GM12878 (cell line): ENCODE measurements around the gene TOX2. TPM values are rescaled to one million over a fixed set of nuclear protein-coding genes. Genes with fewer than 3 reads are reported as not detected.

ENCODE experiments used
- ATAC-seq: fragments of 200-7000 bp; cut with Tn5 transposase; 3 replicates; pipeline ENCODE4 v1.9.1; 2020; ENCODE audit warnings: mild to moderate bottlenecking, moderate library complexity
- BruUV-seq: library from RNA; stranded (reverse); fragments of 400-500 nt; replicated peaks from 2 replicates; lab custom pipeline; 2021; lab: Mats Ljungman, UMichigan
- CTCF ChIA-PET: fragments of 300-600 bp; sonication (Branson Sonifier 250); formaldehyde crosslinking; extraction: SDS; loops from one replicate; lab custom pipeline; 2021; ENCODE audit warnings: inconsistent platforms; lab: Yijun Ruan, JAX
- POLR2A ChIA-PET: fragments of 350-600 bp; formaldehyde crosslinking; extraction: SDS; loops from one replicate; lab custom pipeline; 2021; ENCODE audit warnings: inconsistent platforms; lab: Charles Lee
- RAD21 ChIA-PET: fragments of 300-600 bp; sonication (Branson Sonifier 250); formaldehyde crosslinking; loops from one replicate; lab custom pipeline; 2023; ENCODE audit warnings: antibody characterized with exemption; ENCODE audit not compliant: unreplicated experiment; lab: Charles Lee
- SMC1A ChIA-PET: fragments of 300-600 bp; sonication (Branson Sonifier 250); formaldehyde crosslinking; loops from one replicate; lab custom pipeline; 2023; ENCODE audit not compliant: unreplicated experiment, uncharacterized antibody; lab: Charles Lee
- DNase-seq: peaks from one replicate; pipeline ENCODE4 v3.0.0-alpha.2; 2011; ENCODE audit warnings: low read depth, low spot score
- FAIRE-seq: peaks from 3 replicates; lab custom pipeline; 2011; peaks lifted over from hg19 to GRCh38; lab: Jason Lieb, UNC
- H2AFZ ChIP-seq: 2 replicates; pipeline ENCODE4 v1.6.0; 2011; ENCODE audit warnings: low read depth, low read length, control low read depth; ENCODE audit not compliant: control insufficient read depth
- H3K27ac ChIP-seq: 2 replicates; pipeline ENCODE4 v1.5.1; 2011; ENCODE audit warnings: control low read depth; ENCODE audit not compliant: control insufficient read depth, insufficient read depth
- H3K27me3 ChIP-seq, 2 experiments: replicated peaks in 1 of 2; 2 replicates each; pipeline versions ENCODE4 v1.6.0 to v1.6.1; 2011; ENCODE audit warnings: low read length in 1 of 2; ENCODE audit not compliant: control insufficient read depth in 2 of 2, insufficient read depth in 2 of 2
- H3K36me3 ChIP-seq, 2 experiments: 2 replicates each; pipeline ENCODE4 v1.5.1; 2011; ENCODE audit warnings: low read length in 1 of 2; ENCODE audit not compliant: control insufficient read depth in 2 of 2, insufficient read depth in 2 of 2
- H3K4me1 ChIP-seq: 2 replicates; pipeline ENCODE4 v1.6.1; 2011; ENCODE audit warnings: mild to moderate bottlenecking, low read length, moderate library complexity, mixed read lengths; ENCODE audit not compliant: control insufficient read depth, insufficient read depth
- H3K4me2 ChIP-seq: 2 replicates; pipeline ENCODE4 v1.6.0; 2011; ENCODE audit warnings: control low read depth; ENCODE audit not compliant: control insufficient read depth, insufficient read depth
- H3K4me3 ChIP-seq: fragments of 200-600 bp; sonication (generic); 2 replicates; pipeline ENCODE4 v1.5.1; 2016
- H3K79me2 ChIP-seq: 2 replicates; pipeline ENCODE4 v1.6.0; 2011; ENCODE audit warnings: low read length; ENCODE audit not compliant: control insufficient read depth, insufficient read depth
- H3K9ac ChIP-seq: 2 replicates; pipeline ENCODE4 v1.8.0; 2011; ENCODE audit warnings: low read length, control low read depth, mixed read lengths; ENCODE audit not compliant: control insufficient read depth, insufficient read depth
- H3K9me3 ChIP-seq: replicated peaks from 3 replicates; pipeline ENCODE4 v1.5.1; 2011; ENCODE audit warnings: mild to moderate bottlenecking, low read length; ENCODE audit not compliant: control insufficient read depth, insufficient read depth
- H4K20me1 ChIP-seq: 2 replicates; pipeline ENCODE4 v1.6.0; 2011; ENCODE audit not compliant: control insufficient read depth, insufficient read depth
- ATF7 ChIP-seq: fragments of 450-650 bp; IDR thresholded peaks from 2 replicates; pipeline ENCODE4 v1.6.1; 2016; ENCODE audit warnings: low read depth, mild to moderate bottlenecking
- CHD1 ChIP-seq: IDR thresholded peaks from 2 replicates; pipeline ENCODE4 v1.6.1; 2012; ENCODE audit warnings: low read depth, low read length, improper control_type of control experiment
- MTA2 ChIP-seq: fragments of 450-650 bp; IDR thresholded peaks from 2 replicates; pipeline ENCODE4 v1.6.1; 2016; ENCODE audit warnings: low read depth, mild to moderate bottlenecking, moderate library complexity
- NFYA ChIP-seq: IDR thresholded peaks from 2 replicates; pipeline ENCODE4 v1.6.1; 2011; ENCODE audit warnings: low read depth, mild to moderate bottlenecking, low read length, improper control_type of control experiment, borderline replicate concordance
- POU2F2 ChIP-seq: IDR thresholded peaks from 3 replicates; pipeline ENCODE4 v1.6.1; 2011; ENCODE audit warnings: low read depth, mild to moderate bottlenecking, low read length, borderline replicate concordance
- RELA ChIP-seq: fragments of 450-650 bp; IDR thresholded peaks from 2 replicates; pipeline ENCODE4 v1.8.0; 2014; ENCODE audit warnings: borderline replicate concordance; ENCODE audit not compliant: partially characterized antibody
- TARDBP ChIP-seq: IDR thresholded peaks from 2 replicates; pipeline ENCODE4 v1.6.1; 2016; ENCODE audit warnings: borderline replicate concordance
- TBL1XR1 ChIP-seq: IDR thresholded peaks from 2 replicates; pipeline ENCODE4 v1.6.1; 2012; ENCODE audit warnings: low read depth, low read length, improper control_type of control experiment
- ZBED1 ChIP-seq: IDR thresholded peaks from 2 replicates; pipeline ENCODE4 v1.6.1; 2016; ENCODE audit warnings: borderline replicate concordance
- WGBS: methylation state at CpG from one replicate; pipeline ENCODE4 v1.1.6; 2016; ENCODE audit warnings: low lambda C conversion rate; ENCODE audit not compliant: insufficient replicate concordance, insufficient coverage; ENCODE audit errors: missing lambda C conversion rate; 5-methylcytosine and 5-hydroxymethylcytosine counted together
- in situ Hi-C: fragments of 300-500 bp; cut with MboI; formaldehyde crosslinking; loops from 9 replicates; pipeline ENCODE4 v1.14.3; 2018; ENCODE audit warnings: mixed read lengths
- intact Hi-C: fragments of 100-400 bp; cut with micrococcal nuclease; formaldehyde crosslinking; loops from one replicate; pipeline ENCODE4 v1.14.2; 2022; ENCODE audit not compliant: unreplicated experiment
- polyA plus RNA-seq, 11 experiments: library from polyadenylated mRNA; depleted of rRNA in 4 of 11; unstranded in 6 of 11; stranded (reverse) in 5 of 11; fragments of >200 nt; fragmentation: Nextera tagmentation in 4 of 11; fragmentation: Illumina TruSeq in 1 of 11; extraction: Ambion mirVana in 4 of 11; extraction: Trizol in 1 of 11; gene quantifications; 1 replicate in 1 of 11; 2 replicates in 10 of 11; pipeline versions ENCODE4 v1.2.1 to v1.2.3, GENCODE V29; 2011 to 2016; ENCODE audit warnings: inconsistent platforms in 2 of 11, missing spikeins in 2 of 11, low read depth in 1 of 11
- total RNA-seq, 4 experiments: library from RNA; depleted of rRNA in 3 of 4; stranded (reverse); fragments of >200 nt in 3 of 4; fragmentation: Illumina TruSeq in 1 of 4; extraction: Trizol in 1 of 4; gene quantifications; 2 replicates each; pipeline versions ENCODE4 v1.2.1 to v1.2.3, GENCODE V29; 2013 to 2021
- TF ChIP-seq, protein P1 (sequence below): fragments of 450-650 bp; formaldehyde crosslinking; IDR thresholded peaks from 2 replicates; pipeline ENCODE4 v1.4.0; 2022; ENCODE audit warnings: mild to moderate bottlenecking, moderate library complexity
- TF ChIP-seq, protein P2 (sequence below): fragments of 450-650 bp; IDR thresholded peaks from 2 replicates; pipeline ENCODE4 v1.6.1; 2018; ENCODE audit warnings: mild to moderate bottlenecking, low read depth, moderate library complexity; ENCODE audit not compliant: partially characterized antibody
- TF ChIP-seq, protein P3 (sequence below): IDR thresholded peaks from 2 replicates; pipeline ENCODE4 v1.6.1; 2012; ENCODE audit warnings: mild to moderate bottlenecking, low read depth, low read length

The TOX2 gene
- total and polyA plus RNA-seq, 10 of the 15 experiments (the other 5 are each of a cell fraction or from before 2014, with no cell fraction given): 2.6 to 40.5 (median 7.9) TPM

DNA sequence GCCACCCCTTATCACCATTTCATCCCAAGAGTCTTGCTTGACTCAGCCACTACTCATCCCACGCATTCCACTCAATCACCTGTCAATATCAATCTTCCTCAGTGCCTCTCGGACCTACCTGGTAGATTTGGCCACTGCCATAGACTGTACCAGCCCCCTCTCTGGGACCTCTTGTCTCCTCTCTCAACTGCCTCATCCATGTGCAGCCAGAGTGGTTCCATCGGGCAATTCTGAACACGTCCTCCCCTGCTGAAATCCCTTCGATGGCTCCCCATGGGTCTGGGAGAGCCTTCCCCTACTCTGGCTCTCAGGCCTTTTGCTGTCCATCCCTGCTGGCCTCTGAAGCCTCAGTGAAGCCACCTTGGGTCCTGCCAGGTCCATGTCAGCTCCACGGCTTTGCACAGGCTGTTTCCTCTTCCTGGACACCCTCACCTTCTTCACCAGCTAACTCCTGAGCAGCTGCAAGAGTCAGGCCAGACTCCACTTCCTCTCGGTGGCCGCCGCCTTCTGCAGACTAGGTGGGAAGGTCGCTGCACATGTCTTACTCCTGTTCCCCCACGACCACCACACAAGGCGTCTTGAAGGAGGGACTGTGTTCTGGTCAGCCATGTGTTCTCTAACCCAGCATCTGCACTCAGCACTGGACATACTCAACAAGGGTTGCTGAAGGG lies 120.4 kb downstream of the TOX2 start:
- no peak for FAIRE-seq
- no TSS peak for BruUV-seq
- Histone ChIP-seq H3K79me2 (no peaks in the 10 kb centered on the region), H3K4me3 (no peak overlapping the region), H3K27ac (no peak overlapping the region), H3K9ac (no peak overlapping the region), H3K4me2 (no peak overlapping the region), H3K27me3 (no peaks in the 10 kb centered on the region), H3K9me3 (no peaks in the 10 kb centered on the region; the same call in 2 of the 3 replicates), H3K36me3 (no peaks in the 10 kb centered on the region), H3K4me1 (peaks cover 5% of the 10 kb centered on the region), H4K20me1 (no peaks in the 10 kb centered on the region), H2AFZ (no peak overlapping the region)
- ChIA-PET POLR2A (no interaction called here), CTCF (interaction anchor here (0.6 to 1.7 kb wide), 3 partner anchors 15 to 71 kb away, joined by 3 to 5 read pairs (median 3); no protein-coding TSS in a partner anchor), SMC1A (interaction anchor here (1.2 kb wide), 1 partner anchor 12 kb away, joined by 3 read pairs; no protein-coding TSS in a partner anchor), RAD21 (interaction anchor here (0.6 to 1.2 kb wide), 2 partner anchors 93 to 586 kb away, joined by 3 to 4 read pairs; no protein-coding TSS in a partner anchor)
- intact Hi-C loops (no loop called here), in situ Hi-C loops (no loop called here)
- no peak for ATAC-seq
- 65% methylated on average over 12 of the region's 12 CpGs for WGBS
- no peak for DNase-seq
- TF ChIP-seq ATF7 (no peak), TARDBP (no peak), MTA2 (no peak), POU2F2 (no peak), TBL1XR1 (no peak), ZBED1 (no peak), RELA (no peak), CHD1 (no peak), NFYA (no peak)
- TF ChIP-seq, protein P1, sequence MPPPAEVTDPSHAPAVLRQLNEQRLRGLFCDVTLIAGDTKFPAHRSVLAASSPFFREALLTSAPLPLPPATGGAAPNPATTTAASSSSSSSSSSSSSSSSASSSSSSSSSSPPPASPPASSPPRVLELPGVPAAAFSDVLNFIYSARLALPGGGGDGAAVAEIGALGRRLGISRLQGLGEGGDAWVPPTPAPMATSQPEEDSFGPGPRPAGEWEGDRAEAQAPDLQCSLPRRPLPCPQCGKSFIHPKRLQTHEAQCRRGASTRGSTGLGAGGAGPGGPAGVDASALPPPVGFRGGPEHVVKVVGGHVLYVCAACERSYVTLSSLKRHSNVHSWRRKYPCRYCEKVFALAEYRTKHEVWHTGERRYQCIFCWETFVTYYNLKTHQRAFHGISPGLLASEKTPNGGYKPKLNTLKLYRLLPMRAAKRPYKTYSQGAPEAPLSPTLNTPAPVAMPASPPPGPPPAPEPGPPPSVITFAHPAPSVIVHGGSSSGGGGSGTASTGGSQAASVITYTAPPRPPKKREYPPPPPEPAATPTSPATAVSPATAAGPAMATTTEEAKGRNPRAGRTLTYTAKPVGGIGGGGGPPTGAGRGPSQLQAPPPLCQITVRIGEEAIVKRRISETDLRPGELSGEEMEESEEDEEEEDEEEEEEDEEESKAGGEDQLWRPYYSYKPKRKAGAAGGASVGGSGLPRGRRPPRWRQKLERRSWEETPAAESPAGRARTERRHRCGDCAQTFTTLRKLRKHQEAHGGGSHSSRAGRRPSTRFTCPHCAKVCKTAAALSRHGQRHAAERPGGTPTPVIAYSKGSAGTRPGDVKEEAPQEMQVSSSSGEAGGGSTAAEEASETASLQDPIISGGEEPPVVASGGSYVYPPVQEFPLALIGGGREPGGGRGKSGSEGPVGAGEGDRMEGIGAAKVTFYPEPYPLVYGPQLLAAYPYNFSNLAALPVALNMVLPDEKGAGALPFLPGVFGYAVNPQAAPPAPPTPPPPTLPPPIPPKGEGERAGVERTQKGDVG (CRISPR knock-in tag): no peak
- TF ChIP-seq, protein P2, sequence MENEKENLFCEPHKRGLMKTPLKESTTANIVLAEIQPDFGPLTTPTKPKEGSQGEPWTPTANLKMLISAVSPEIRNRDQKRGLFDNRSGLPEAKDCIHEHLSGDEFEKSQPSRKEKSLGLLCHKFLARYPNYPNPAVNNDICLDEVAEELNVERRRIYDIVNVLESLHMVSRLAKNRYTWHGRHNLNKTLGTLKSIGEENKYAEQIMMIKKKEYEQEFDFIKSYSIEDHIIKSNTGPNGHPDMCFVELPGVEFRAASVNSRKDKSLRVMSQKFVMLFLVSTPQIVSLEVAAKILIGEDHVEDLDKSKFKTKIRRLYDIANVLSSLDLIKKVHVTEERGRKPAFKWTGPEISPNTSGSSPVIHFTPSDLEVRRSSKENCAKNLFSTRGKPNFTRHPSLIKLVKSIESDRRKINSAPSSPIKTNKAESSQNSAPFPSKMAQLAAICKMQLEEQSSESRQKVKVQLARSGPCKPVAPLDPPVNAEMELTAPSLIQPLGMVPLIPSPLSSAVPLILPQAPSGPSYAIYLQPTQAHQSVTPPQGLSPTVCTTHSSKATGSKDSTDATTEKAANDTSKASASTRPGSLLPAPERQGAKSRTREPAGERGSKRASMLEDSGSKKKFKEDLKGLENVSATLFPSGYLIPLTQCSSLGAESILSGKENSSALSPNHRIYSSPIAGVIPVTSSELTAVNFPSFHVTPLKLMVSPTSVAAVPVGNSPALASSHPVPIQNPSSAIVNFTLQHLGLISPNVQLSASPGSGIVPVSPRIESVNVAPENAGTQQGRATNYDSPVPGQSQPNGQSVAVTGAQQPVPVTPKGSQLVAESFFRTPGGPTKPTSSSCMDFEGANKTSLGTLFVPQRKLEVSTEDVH: no peak
- TF ChIP-seq, protein P3, sequence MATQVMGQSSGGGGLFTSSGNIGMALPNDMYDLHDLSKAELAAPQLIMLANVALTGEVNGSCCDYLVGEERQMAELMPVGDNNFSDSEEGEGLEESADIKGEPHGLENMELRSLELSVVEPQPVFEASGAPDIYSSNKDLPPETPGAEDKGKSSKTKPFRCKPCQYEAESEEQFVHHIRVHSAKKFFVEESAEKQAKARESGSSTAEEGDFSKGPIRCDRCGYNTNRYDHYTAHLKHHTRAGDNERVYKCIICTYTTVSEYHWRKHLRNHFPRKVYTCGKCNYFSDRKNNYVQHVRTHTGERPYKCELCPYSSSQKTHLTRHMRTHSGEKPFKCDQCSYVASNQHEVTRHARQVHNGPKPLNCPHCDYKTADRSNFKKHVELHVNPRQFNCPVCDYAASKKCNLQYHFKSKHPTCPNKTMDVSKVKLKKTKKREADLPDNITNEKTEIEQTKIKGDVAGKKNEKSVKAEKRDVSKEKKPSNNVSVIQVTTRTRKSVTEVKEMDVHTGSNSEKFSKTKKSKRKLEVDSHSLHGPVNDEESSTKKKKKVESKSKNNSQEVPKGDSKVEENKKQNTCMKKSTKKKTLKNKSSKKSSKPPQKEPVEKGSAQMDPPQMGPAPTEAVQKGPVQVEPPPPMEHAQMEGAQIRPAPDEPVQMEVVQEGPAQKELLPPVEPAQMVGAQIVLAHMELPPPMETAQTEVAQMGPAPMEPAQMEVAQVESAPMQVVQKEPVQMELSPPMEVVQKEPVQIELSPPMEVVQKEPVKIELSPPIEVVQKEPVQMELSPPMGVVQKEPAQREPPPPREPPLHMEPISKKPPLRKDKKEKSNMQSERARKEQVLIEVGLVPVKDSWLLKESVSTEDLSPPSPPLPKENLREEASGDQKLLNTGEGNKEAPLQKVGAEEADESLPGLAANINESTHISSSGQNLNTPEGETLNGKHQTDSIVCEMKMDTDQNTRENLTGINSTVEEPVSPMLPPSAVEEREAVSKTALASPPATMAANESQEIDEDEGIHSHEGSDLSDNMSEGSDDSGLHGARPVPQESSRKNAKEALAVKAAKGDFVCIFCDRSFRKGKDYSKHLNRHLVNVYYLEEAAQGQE: no peak
